H1 (cell line): ENCODE data around the gene TCEA2.

ENCODE experiments used
- CHD2 ChIP-seq: IDR thresholded peaks from 2 replicates; pipeline ENCODE4 v1.6.1; 2012; ENCODE audit warnings: low read length, improper control_type of control experiment
- CREB1 ChIP-seq: IDR thresholded peaks from 2 replicates; pipeline ENCODE4 v1.6.1; 2012; ENCODE audit warnings: inconsistent platforms
- CTCF ChIP-seq, 3 experiments: IDR thresholded peaks; 1 replicate in 2 of 3; 2 replicates in 1 of 3; pipeline versions ENCODE4 v1.5.1 to v1.6.1; 2011; ENCODE audit warnings: low read length in 3 of 3, mild to moderate bottlenecking in 3 of 3, inconsistent platforms in 2 of 3, low read depth in 1 of 3, moderate library complexity in 1 of 3; ENCODE audit not compliant: insufficient read depth in 1 of 3; ENCODE audit errors: control extremely low read depth in 1 of 3
- EP300 ChIP-seq, 2 experiments: IDR thresholded peaks; 1 replicate in 1 of 2; 2 replicates in 1 of 2; pipeline ENCODE4 v1.6.1; 2011 to 2012; ENCODE audit warnings: low read depth in 2 of 2, low read length in 2 of 2, mild to moderate bottlenecking in 2 of 2, borderline replicate concordance in 1 of 2, inconsistent platforms in 1 of 2, moderate library complexity in 1 of 2
- FOSL1 ChIP-seq: IDR thresholded peaks from 2 replicates; pipeline ENCODE4 v1.6.1; 2011; ENCODE audit warnings: mild to moderate bottlenecking, low read depth, low read length, moderate library complexity; ENCODE audit not compliant: insufficient read depth
- HDAC2 ChIP-seq, 2 experiments: fragments of 300-600 bp in 1 of 2; sonication (generic) in 1 of 2; IDR thresholded peaks; 2 replicates each; pipeline ENCODE4 v1.6.1; 2011 to 2012; ENCODE audit warnings: low read depth in 2 of 2, low read length in 2 of 2, mild to moderate bottlenecking in 2 of 2, moderate library complexity in 2 of 2, borderline replicate concordance in 1 of 2, inconsistent platforms in 1 of 2
- JUND ChIP-seq: IDR thresholded peaks from 2 replicates; pipeline ENCODE4 v1.6.1; 2011; ENCODE audit warnings: mild to moderate bottlenecking, improper control_type of control experiment, low read length
- POLR2A ChIP-seq, 2 experiments: IDR thresholded peaks; 1 replicate in 1 of 2; 2 replicates in 1 of 2; pipeline ENCODE4 v1.6.1; 2011; ENCODE audit warnings: low read depth in 2 of 2, low read length in 2 of 2, mild to moderate bottlenecking in 2 of 2; ENCODE audit errors: control extremely low read depth in 1 of 2
- POLR2AphosphoS5 ChIP-seq: IDR thresholded peaks from 2 replicates; pipeline ENCODE4 v1.6.1; 2011; ENCODE audit warnings: low read depth, low read length
- RAD21 ChIP-seq, 2 experiments: IDR thresholded peaks in 1 of 2; conservative IDR thresholded peaks in 1 of 2; 2 replicates each; pipeline ENCODE4 v1.6.1; 2011; ENCODE audit warnings: low read depth in 2 of 2, low read length in 2 of 2, improper control_type of control experiment in 1 of 2, inconsistent platforms in 1 of 2, mild to moderate bottlenecking in 1 of 2, moderate library complexity in 1 of 2
- RXRA ChIP-seq: IDR thresholded peaks from 2 replicates; pipeline ENCODE4 v1.6.1; 2011; ENCODE audit warnings: low read depth, mild to moderate bottlenecking, low read length, moderate library complexity; ENCODE audit not compliant: insufficient read depth
- SP1 ChIP-seq: IDR thresholded peaks from 2 replicates; pipeline ENCODE4 v1.6.1; 2011; ENCODE audit warnings: low read depth, low read length
- TCF12 ChIP-seq: IDR thresholded peaks from 2 replicates; pipeline ENCODE4 v1.6.1; 2011; ENCODE audit warnings: low read depth, mild to moderate bottlenecking, low read length

DNA sequence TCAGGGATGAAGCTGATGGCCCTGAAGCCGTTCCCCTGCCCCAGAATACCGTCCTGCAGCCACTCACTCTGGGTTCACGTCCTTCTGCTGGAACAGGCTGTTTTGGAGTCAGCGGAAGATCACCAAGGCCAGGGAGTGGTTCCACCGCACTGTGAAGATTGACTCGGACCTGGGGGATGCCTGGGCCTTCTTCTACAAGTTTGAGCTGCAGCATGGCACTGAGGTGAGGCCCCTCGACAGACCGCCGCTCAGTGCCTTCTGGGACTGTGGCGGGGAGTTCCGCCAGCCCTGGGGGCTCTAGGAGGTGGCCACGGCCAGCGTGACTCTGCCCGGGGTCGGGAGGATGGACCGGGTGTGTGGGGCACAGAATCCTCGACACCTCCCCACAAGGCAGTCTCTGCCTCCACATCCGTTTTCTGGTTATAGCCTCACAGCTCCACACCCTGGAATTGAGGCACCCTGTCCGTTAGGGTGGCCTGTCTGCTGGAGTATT is 31.1 kb upstream of the TCEA2 start:
- TF ChIP-seq TCF12 = no peak
- TF ChIP-seq SP1 = no peak
- TF ChIP-seq CTCF (IDR thresholded peaks at IDR 0.05; ENCODE audit: control extremely low read depth in 1 of 3, insufficient read depth in 1 of 3, low read depth in 1 of 3, low read length in 3 of 3) = no peak
- TF ChIP-seq POLR2A (IDR thresholded peaks at IDR 0.05; ENCODE audit: control extremely low read depth in 1 of 2, low read depth in 2 of 2, low read length in 2 of 2) = no peak
- no peak for TF ChIP-seq JUND
- no peak for TF ChIP-seq POLR2AphosphoS5
- TF ChIP-seq CREB1 = no peak
- TF ChIP-seq HDAC2 (IDR thresholded peaks at IDR 0.05; ENCODE audit: borderline replicate concordance in 1 of 2, low read depth in 2 of 2, low read length in 2 of 2) = no peak
- no peak for TF ChIP-seq RXRA
- TF ChIP-seq CHD2 = no peak
- no peak for TF ChIP-seq RAD21 (IDR thresholded peaks at IDR 0.05 in 1 of 2, conservative IDR thresholded peaks at IDR 0.05 in 1 of 2; ENCODE audit: low read depth in 2 of 2, low read length in 2 of 2)
- no peak for TF ChIP-seq FOSL1
- TF ChIP-seq EP300 (IDR thresholded peaks at IDR 0.05; ENCODE audit: borderline replicate concordance in 1 of 2, low read depth in 2 of 2, low read length in 2 of 2) = no peak
